ENCODE results near the gene RAB21.
"Not testable (repeated sequence)": the region's sequence is repeated elsewhere in the genome, so short reads cannot be mapped to it uniquely, and the experiment has no call there.

RAB21 gene

GRCh38 chr12:71804505-71804904, 49.8 kb downstream of the RAB21 start:
- no peak for DNase-seq

DNA sequence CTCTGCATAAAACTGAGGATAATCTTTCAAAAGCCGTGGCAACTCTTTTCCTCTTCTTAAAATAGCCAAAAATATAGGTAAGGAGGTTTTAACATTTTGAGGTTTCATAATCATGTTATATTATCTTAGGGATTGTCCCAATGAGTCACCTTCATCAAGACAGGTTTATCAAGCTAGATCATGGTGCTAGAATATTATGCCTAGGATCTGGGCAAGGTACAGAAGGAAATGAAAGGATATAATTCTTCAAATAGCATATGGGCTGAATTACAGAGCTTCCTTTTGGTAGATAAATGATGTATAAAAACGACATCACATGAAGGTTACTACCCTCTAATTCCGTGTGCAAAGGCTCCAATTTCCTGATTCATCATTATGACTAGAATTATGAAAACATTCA, 56.3 kb downstream of the RAB21 start:
- DNase-seq: no peak

DNA sequence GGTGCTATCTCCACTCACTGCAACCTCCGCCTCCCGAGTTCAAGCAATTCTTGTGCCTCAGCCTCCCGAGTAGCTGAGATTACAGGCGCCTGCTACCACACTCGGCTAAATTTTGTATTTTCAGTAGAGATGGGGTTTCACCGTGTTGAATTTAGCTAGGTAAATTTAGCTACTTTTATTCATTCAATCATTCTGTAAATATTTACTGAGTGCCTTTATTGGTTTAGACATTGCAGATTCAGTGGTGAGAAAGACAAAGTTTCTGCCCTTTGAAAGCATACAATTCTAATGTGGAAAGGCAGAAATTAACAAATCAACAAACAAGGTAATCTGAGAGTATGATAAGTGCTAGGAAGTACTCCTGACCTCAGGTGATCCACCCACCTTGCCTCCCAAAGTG, 60.6 kb downstream of the RAB21 start:
- not testable (repeated sequence) for DNase-seq

GRCh38 chr12:71822088-71822487, 67.4 kb downstream of the RAB21 start:
- not testable (repeated sequence) for DNase-seq

DNA sequence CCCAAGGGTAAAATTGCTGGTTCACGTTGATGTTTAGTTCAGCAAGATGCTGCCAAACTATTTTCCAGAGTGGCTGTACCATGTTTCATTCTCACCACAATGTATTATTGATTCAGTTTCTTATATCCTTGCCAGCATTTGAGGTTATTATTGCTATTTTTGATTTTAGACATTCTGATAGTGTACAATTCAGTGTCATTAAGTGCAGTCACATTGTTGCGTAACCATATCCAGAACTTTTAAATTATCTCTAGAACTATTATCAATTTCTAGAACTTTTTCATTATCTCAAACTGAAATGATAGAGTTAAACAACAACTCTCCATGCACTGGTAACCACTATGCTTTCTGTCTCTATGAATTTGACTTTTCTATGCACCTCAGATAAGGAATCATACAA, 74.2 kb downstream of the RAB21 start:
- no peak for DNase-seq

DNA sequence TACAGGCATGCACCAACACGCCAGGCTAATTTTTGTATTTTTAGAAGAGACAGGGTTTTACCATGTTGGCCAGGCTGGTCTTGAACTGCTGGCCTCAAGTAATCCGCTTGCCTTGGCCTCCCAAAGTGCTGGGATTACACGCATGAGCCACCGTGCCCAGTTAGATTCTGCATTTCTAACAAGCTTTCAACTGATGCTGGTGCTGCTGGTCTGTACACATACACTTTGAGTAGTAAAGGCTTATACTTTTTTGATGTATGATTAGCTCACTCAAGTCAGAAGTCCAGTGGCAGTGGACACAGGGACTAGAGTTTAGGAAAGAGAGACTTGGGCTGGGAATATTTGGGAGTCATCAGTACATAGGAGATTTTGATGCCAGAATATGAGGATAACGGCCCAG, 82.7 kb downstream of the RAB21 start:
- DNase-seq: no peak

- no peak for DNase-seq
Observed at GRCh38 chr12:71838231-71838630, 83.6 kb downstream of the RAB21 start.

DNA sequence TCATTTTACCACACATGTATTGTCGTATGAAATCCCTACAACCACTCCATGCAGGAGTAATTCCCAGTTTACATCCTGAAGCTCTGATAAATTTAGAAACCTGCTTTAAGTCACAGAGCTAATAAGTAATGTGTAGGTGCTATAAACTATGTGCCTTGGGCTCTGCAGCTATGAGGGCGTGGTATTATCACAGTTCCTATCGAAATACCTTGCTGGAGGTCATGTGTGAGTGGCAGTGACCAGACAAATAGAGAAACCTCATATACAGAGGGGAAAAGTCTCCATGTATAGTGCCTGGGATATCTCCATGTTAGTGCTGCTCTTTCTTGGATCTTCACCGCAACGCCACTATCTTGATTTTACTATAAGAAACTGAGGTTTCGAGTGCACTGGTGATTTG, 84.0 kb downstream of the RAB21 start:
- no peak for DNase-seq

- no peak for DNase-seq
Observed at GRCh38 chr12:71840231-71840847, 85.7 kb downstream of the RAB21 start.

- no peak for DNase-seq
Observed at GRCh38 chr12:71846322-71846940, 91.8 kb downstream of the RAB21 start.

DNA sequence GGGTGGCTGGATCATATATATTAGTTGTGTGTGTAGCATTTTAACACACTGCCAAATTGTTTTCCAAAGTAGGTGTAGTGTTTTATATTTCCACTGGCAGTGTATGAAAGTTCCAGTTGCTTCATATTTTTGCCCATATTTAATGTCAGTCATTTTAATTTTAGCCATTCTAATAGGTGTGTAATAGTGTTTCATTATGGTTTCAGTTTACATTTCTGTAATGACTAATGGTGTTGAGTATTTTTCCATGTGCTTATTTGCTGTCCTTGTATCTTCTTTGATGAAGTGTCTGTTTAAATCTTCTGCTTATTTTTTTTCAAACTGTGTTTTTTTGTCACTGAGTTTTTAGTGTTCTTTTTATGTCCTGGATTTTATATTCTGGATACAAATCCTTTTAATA, 93.5 kb downstream of the RAB21 start:
- DNase-seq: no peak

GRCh38 chr12:71849109-71849851, 94.6 kb downstream of the RAB21 start:
- no peak for DNase-seq

All from SHP77 treated with DMSO at 0.1 percent for 48 hours (cell line).